Keratinocyte (primary cell): ENCODE data around the gene NPTXR. TPM values are rescaled to one million over a fixed set of nuclear protein-coding genes. Genes with fewer than 3 reads are reported as not detected.
"Not testable (repeated sequence)": the region's sequence is repeated elsewhere in the genome, so short reads cannot be mapped to it uniquely, and the experiment has no call there.

ENCODE experiments used
- DNase-seq: peaks from one replicate; pipeline ENCODE4 v3.0.0-alpha.2; 2011; ENCODE audit warnings: low read depth, missing footprints, low spot score
- FAIRE-seq: peaks from 2 replicates; lab custom pipeline; 2011; peaks lifted over from hg19 to GRCh38; lab: Jason Lieb, UNC
- H2AFZ ChIP-seq: 2 replicates; pipeline ENCODE4 v1.6.0; 2012; ENCODE audit warnings: low read length, control low read depth, inconsistent platforms; ENCODE audit not compliant: control insufficient read depth
- H3K27ac ChIP-seq: 2 replicates; pipeline ENCODE4 v1.5.1; 2011; ENCODE audit warnings: low read length; ENCODE audit not compliant: control insufficient read depth, insufficient read depth
- H3K27me3 ChIP-seq: 3 replicates; pipeline ENCODE4 v1.6.0; 2011; ENCODE audit warnings: low read length; ENCODE audit not compliant: control insufficient read depth, insufficient read depth; ENCODE audit errors: extremely low read depth
- H3K36me3 ChIP-seq, 2 experiments: 2 replicates in 1 of 2; 3 replicates in 1 of 2; pipeline ENCODE4 v1.5.1; 2011; ENCODE audit warnings: low read length in 2 of 2, mild to moderate bottlenecking in 1 of 2; ENCODE audit not compliant: control insufficient read depth in 2 of 2, insufficient read depth in 2 of 2; ENCODE audit errors: extremely low read depth in 1 of 2
- H3K4me1 ChIP-seq: 3 replicates; pipeline ENCODE4 v1.5.1; 2011; ENCODE audit warnings: low read length; ENCODE audit not compliant: control insufficient read depth, insufficient read depth; ENCODE audit errors: extremely low read depth
- H3K4me2 ChIP-seq: 3 replicates; pipeline ENCODE4 v1.6.0; 2011; ENCODE audit warnings: low read depth, low read length; ENCODE audit not compliant: control insufficient read depth, insufficient read depth; ENCODE audit errors: extremely low read depth
- H3K4me3 ChIP-seq, 3 experiments: fragments of 200-600 bp in 1 of 3; sonication (generic) in 1 of 3; 2 replicates in 2 of 3; 3 replicates in 1 of 3; pipeline ENCODE4 v1.5.1; 2011 to 2016; ENCODE audit warnings: low read length in 3 of 3, mild to moderate bottlenecking in 3 of 3, control low read depth in 2 of 3, inconsistent platforms in 1 of 3, low read depth in 1 of 3, mixed read lengths in 1 of 3, mixed run types in 1 of 3, moderate library complexity in 1 of 3; ENCODE audit not compliant: control insufficient read depth in 2 of 3, insufficient read depth in 2 of 3; ENCODE audit errors: extremely low read depth in 1 of 3
- H3K79me2 ChIP-seq: 2 replicates; pipeline ENCODE4 v1.6.0; 2012; ENCODE audit warnings: low read length; ENCODE audit not compliant: control insufficient read depth, insufficient read depth
- H3K9ac ChIP-seq: 3 replicates; pipeline ENCODE4 v1.6.0; 2011; ENCODE audit warnings: low read length; ENCODE audit not compliant: control insufficient read depth, insufficient read depth; ENCODE audit errors: extremely low read depth
- H3K9me1 ChIP-seq: 3 replicates; pipeline ENCODE4 v1.6.0; 2011; ENCODE audit warnings: low read length; ENCODE audit not compliant: control insufficient read depth, insufficient read depth; ENCODE audit errors: extremely low read depth
- H3K9me3 ChIP-seq: 2 replicates; pipeline ENCODE4 v1.5.1; 2012; ENCODE audit warnings: low read depth, low read length; ENCODE audit not compliant: control insufficient read depth
- H4K20me1 ChIP-seq: 3 replicates; pipeline ENCODE4 v1.6.0; 2011; ENCODE audit warnings: low read length; ENCODE audit not compliant: control insufficient read depth, insufficient read depth; ENCODE audit errors: extremely low read depth
- EZH2 ChIP-seq: IDR thresholded peaks from one replicate; pipeline ENCODE4 v1.6.1; 2012; ENCODE audit warnings: inconsistent platforms, mild to moderate bottlenecking, low read length, moderate library complexity
- dilution Hi-C: fragments of 300-500 bp; cut with MboI; formaldehyde crosslinking; loops from one replicate; pipeline ENCODE4 v1.7.0; 2020; ENCODE audit warnings: low sequenced_read_pairs; ENCODE audit not compliant: extremely low pct_ligation_motif_present
- polyA plus RNA-seq, 5 experiments: library from polyadenylated mRNA; depleted of rRNA in 3 of 5; stranded (reverse) in 3 of 5; stranded (forward) in 1 of 5; unstranded in 1 of 5; fragments of >200 nt; gene quantifications; 1 replicate in 1 of 5; 2 replicates in 3 of 5; 3 replicates in 1 of 5; pipeline versions ENCODE4 v1.2.1 to v1.2.3, GENCODE V29; 2011 to 2012; ENCODE audit warnings: missing spikeins in 2 of 5, low read depth in 1 of 5, low replicate concordance in 1 of 5
- TF ChIP-seq, protein P1 (sequence below), 3 experiments: IDR thresholded peaks in 1 of 3; conservative IDR thresholded peaks in 1 of 3; optimal IDR thresholded peaks in 1 of 3; 2 replicates in 2 of 3; 3 replicates in 1 of 3; pipeline versions ENCODE3 to v1.5.1; 2011; ENCODE audit warnings: low read length in 3 of 3, mild to moderate bottlenecking in 3 of 3, moderate library complexity in 2 of 3, control low read depth in 1 of 3, inconsistent platforms in 1 of 3; ENCODE audit not compliant: insufficient read depth in 2 of 3; ENCODE audit errors: extremely low read depth in 1 of 3

Gene NPTXR
- polyA plus RNA-seq, 1 donor (not counting 4 experiments of a cell fraction or from before 2014, with no cell fraction given) = 0.03 TPM

DNA sequence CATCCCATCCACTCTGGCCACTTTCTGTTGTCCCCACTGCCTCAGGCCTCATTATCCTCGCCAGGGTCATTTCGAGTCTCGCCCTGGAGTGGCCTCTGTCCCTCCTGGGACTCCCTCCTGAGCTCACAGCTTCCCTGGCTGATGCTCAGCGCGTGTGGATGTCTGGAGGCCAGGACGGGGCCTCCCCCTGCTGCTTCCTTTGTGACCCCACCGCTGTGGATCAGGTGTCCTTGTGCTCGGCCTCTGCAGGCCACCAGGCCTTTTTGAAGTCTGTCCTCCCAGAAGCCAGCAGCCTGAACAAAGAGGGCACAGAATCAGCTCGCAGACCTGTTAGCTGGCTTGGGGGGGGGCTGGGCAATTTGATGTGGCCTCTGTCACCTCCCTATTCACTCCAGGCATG, 14.7 kb upstream of the NPTXR start:
- H3K4me1 ChIP-seq = no peaks in the 10 kb centered on the region
- H3K4me2 ChIP-seq = no peak overlapping the region
- no peaks in the 10 kb centered on the region for H3K9me3 ChIP-seq
- H2AFZ ChIP-seq = no peak overlapping the region
- no peaks in the 10 kb centered on the region for H3K9me1 ChIP-seq
- no peaks in the 10 kb centered on the region for H3K36me3 ChIP-seq
- no peak overlapping the region for H3K27ac ChIP-seq
- no peaks in the 10 kb centered on the region for H3K27me3 ChIP-seq
- H3K9ac ChIP-seq = no peak overlapping the region
- no peak for FAIRE-seq
- dilution Hi-C loops = no loop called here
- no peaks in the 10 kb centered on the region for H3K79me2 ChIP-seq
- TF ChIP-seq, protein P1, sequence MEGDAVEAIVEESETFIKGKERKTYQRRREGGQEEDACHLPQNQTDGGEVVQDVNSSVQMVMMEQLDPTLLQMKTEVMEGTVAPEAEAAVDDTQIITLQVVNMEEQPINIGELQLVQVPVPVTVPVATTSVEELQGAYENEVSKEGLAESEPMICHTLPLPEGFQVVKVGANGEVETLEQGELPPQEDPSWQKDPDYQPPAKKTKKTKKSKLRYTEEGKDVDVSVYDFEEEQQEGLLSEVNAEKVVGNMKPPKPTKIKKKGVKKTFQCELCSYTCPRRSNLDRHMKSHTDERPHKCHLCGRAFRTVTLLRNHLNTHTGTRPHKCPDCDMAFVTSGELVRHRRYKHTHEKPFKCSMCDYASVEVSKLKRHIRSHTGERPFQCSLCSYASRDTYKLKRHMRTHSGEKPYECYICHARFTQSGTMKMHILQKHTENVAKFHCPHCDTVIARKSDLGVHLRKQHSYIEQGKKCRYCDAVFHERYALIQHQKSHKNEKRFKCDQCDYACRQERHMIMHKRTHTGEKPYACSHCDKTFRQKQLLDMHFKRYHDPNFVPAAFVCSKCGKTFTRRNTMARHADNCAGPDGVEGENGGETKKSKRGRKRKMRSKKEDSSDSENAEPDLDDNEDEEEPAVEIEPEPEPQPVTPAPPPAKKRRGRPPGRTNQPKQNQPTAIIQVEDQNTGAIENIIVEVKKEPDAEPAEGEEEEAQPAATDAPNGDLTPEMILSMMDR (optimal IDR thresholded peaks at IDR 0.05 in 1 of 3, IDR thresholded peaks at IDR 0.05 in 1 of 3, conservative IDR thresholded peaks at IDR 0.05 in 1 of 3; ENCODE audit: extremely low read depth in 1 of 3, insufficient read depth in 2 of 3, low read length in 3 of 3) = no peak
- no peak for TF ChIP-seq EZH2
- H3K4me3 ChIP-seq = no peak overlapping the region
- no peaks in the 10 kb centered on the region for H4K20me1 ChIP-seq
- no peak for DNase-seq

DNA sequence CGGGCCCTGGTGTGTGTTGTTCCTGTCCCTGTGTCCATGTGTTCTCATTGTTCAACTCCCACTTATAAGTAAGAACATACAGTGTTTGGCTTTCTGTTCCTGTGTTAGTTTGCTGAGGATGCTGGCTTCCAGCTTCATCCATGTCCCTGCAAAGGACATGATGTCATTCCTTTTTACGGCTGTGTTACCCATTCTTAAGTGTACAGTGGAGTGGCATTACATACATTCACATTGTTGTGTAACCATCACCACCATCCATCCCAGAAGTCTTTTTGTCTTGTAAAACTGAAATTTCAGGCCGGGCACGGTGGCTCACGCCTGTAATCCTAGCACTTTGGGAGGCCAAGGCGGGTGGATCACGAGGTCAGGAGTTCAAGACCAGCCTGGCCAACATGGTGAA, 10.6 kb upstream of the NPTXR start:
- H3K9me3 ChIP-seq, H4K20me1 ChIP-seq, H3K36me3 ChIP-seq, dilution Hi-C loops, H3K4me2 ChIP-seq, H3K4me1 ChIP-seq, H3K79me2 ChIP-seq, H2AFZ ChIP-seq, H3K9ac ChIP-seq, H3K9me1 ChIP-seq, H3K4me3 ChIP-seq, H3K27ac ChIP-seq, FAIRE-seq, DNase-seq: not testable (repeated sequence)
- peaks cover 12% of the 10 kb centered on the region for H3K27me3 ChIP-seq

DNA sequence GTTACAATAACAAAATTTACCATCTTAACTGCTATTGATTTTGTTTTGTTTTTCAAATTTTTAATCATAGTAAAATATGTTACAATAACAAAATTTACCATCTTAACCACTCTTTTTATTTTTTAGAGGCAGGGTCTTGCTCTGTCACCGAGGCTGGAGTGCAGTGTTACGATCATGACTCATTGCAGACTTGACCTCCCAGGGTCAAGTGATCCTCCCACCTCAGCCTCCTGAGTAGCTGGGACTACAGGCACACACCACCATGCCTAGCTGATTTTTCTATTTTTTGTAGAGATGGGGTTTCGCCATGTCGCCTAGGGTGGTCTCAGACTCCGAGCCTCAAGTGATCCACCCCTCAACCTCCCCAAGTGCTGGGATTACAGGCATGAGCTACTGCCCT, 10.1 kb upstream of the NPTXR start:
- H3K27ac ChIP-seq, H3K9ac ChIP-seq, H2AFZ ChIP-seq, H4K20me1 ChIP-seq, H3K9me3 ChIP-seq, H3K4me2 ChIP-seq, H3K79me2 ChIP-seq, H3K4me1 ChIP-seq, dilution Hi-C loops, H3K9me1 ChIP-seq, H3K36me3 ChIP-seq, DNase-seq, H3K4me3 ChIP-seq, FAIRE-seq: not testable (repeated sequence)
- peaks cover 16% of the 10 kb centered on the region for H3K27me3 ChIP-seq
